Measurements from ENCODE around the gene CAPN15.

DNA sequence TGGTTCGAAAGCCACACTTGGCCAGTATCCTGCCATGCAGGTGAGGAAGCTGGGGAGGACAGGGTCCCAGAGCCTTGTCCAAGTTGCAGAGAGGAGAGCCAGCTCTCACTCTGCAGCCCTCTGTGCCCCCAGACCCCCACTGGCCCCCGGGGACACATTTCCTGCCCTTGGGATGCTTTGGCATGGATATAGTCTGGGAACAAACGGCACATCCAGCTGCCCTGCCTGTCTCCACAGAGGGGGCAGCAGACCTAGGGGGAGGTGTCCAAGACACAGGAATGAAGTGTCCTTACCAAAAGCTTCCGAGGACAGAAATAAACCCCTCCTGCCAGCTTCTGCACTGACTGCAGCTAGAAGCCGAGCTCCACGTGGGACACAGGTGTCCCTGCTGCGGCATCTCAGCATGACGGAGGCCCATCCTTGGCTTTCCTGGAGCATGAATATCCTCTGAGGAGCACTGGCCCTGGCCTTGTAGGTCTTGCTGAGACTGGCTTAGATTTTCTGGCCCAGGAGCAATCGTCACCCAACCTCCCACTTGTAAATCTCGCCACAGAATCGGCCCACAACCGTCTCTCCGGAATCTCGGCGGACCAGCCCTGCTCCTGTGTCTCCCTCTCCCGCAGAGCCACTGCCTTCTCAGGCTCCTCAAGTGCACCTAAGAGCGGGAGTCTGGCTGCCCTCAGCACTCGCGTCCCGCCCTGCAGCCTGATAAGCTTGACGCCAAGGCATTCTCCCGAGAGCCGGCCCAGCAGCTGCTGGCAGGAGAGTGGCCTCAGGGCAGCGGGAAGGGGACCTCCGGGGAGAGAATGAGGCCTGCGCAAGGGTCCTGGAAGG, 1.1 kb upstream of the CAPN15 start:
- TF ChIP-seq, protein P1, sequence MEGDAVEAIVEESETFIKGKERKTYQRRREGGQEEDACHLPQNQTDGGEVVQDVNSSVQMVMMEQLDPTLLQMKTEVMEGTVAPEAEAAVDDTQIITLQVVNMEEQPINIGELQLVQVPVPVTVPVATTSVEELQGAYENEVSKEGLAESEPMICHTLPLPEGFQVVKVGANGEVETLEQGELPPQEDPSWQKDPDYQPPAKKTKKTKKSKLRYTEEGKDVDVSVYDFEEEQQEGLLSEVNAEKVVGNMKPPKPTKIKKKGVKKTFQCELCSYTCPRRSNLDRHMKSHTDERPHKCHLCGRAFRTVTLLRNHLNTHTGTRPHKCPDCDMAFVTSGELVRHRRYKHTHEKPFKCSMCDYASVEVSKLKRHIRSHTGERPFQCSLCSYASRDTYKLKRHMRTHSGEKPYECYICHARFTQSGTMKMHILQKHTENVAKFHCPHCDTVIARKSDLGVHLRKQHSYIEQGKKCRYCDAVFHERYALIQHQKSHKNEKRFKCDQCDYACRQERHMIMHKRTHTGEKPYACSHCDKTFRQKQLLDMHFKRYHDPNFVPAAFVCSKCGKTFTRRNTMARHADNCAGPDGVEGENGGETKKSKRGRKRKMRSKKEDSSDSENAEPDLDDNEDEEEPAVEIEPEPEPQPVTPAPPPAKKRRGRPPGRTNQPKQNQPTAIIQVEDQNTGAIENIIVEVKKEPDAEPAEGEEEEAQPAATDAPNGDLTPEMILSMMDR (IDR thresholded peaks at IDR 0.05) = no peak
- TF ChIP-seq, protein P2, sequence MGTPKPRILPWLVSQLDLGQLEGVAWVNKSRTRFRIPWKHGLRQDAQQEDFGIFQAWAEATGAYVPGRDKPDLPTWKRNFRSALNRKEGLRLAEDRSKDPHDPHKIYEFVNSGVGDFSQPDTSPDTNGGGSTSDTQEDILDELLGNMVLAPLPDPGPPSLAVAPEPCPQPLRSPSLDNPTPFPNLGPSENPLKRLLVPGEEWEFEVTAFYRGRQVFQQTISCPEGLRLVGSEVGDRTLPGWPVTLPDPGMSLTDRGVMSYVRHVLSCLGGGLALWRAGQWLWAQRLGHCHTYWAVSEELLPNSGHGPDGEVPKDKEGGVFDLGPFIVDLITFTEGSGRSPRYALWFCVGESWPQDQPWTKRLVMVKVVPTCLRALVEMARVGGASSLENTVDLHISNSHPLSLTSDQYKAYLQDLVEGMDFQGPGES (IDR thresholded peaks at IDR 0.05; ENCODE audit: low read depth, low read length) = no peak
- TF ChIP-seq TEAD4 (IDR thresholded peaks at IDR 0.05; ENCODE audit: borderline replicate concordance, insufficient read depth) (no peak), RAD21 (IDR thresholded peaks at IDR 0.05; ENCODE audit: low read length) (no peak), MEF2A (IDR thresholded peaks at IDR 0.05; ENCODE audit: borderline replicate concordance, low read depth) (no peak), JUND (IDR thresholded peaks at IDR 0.05) (no peak)
- TF ChIP-seq, protein P3, sequence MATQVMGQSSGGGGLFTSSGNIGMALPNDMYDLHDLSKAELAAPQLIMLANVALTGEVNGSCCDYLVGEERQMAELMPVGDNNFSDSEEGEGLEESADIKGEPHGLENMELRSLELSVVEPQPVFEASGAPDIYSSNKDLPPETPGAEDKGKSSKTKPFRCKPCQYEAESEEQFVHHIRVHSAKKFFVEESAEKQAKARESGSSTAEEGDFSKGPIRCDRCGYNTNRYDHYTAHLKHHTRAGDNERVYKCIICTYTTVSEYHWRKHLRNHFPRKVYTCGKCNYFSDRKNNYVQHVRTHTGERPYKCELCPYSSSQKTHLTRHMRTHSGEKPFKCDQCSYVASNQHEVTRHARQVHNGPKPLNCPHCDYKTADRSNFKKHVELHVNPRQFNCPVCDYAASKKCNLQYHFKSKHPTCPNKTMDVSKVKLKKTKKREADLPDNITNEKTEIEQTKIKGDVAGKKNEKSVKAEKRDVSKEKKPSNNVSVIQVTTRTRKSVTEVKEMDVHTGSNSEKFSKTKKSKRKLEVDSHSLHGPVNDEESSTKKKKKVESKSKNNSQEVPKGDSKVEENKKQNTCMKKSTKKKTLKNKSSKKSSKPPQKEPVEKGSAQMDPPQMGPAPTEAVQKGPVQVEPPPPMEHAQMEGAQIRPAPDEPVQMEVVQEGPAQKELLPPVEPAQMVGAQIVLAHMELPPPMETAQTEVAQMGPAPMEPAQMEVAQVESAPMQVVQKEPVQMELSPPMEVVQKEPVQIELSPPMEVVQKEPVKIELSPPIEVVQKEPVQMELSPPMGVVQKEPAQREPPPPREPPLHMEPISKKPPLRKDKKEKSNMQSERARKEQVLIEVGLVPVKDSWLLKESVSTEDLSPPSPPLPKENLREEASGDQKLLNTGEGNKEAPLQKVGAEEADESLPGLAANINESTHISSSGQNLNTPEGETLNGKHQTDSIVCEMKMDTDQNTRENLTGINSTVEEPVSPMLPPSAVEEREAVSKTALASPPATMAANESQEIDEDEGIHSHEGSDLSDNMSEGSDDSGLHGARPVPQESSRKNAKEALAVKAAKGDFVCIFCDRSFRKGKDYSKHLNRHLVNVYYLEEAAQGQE (IDR thresholded peaks at IDR 0.05; ENCODE audit: low read depth, low read length) = no peak
- TF ChIP-seq, protein P4, sequence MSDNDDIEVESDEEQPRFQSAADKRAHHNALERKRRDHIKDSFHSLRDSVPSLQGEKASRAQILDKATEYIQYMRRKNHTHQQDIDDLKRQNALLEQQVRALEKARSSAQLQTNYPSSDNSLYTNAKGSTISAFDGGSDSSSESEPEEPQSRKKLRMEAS (IDR thresholded peaks at IDR 0.05; ENCODE audit: low read depth) = no peak

Measured in SK-N-SH (cell line).